Mesothelial cell of epicardium (in vitro differentiated cells): ENCODE data around the gene RHBDF2. TPM values are rescaled to one million over a fixed set of nuclear protein-coding genes. Genes with fewer than 3 reads are reported as not detected.
A peak's percentile ranks its signal among the peaks of the same experiment; 100 is the strongest.

Experiments
- DNase-seq, 2 experiments: peaks; one replicate each; pipeline ENCODE4 v3.0.0; 2021; ENCODE audit warnings: low spot score in 2 of 2; ENCODE audit not compliant: unreplicated experiment in 2 of 2
- H3K27ac Mint-ChIP-seq: 2 replicates; pipeline ENCODE4 v1.8.0; 2021; ENCODE audit warnings: mixed read lengths
- H3K27me3 Mint-ChIP-seq: 2 replicates; pipeline ENCODE4 v1.8.0; 2021; ENCODE audit warnings: low read depth, mixed read lengths
- H3K36me3 Mint-ChIP-seq: 2 replicates; pipeline ENCODE4 v1.8.0; 2021; ENCODE audit warnings: mixed read lengths
- H3K4me1 Mint-ChIP-seq: 2 replicates; pipeline ENCODE4 v1.8.0; 2021; ENCODE audit warnings: mixed read lengths
- H3K4me3 Mint-ChIP-seq: 2 replicates; pipeline ENCODE4 v1.8.0; 2021; ENCODE audit warnings: mild to moderate bottlenecking, moderate library complexity, mixed read lengths
- H3K9me3 Mint-ChIP-seq: 2 replicates; pipeline ENCODE4 v1.8.0; 2021; ENCODE audit warnings: mixed read lengths
- CTCF ChIP-seq: fragments of 200-600 bp; sonication (generic); IDR thresholded peaks from one replicate; pipeline ENCODE4 v1.5.0; 2021; ENCODE audit warnings: antibody characterized with exemption; ENCODE audit not compliant: unreplicated experiment
- total RNA-seq: library from RNA; stranded (reverse); gene quantifications from 3 replicates; pipeline ENCODE4 v1.2.1, GENCODE V29; 2021

Gene RHBDF2
- total RNA-seq, 1 donor from 2014 or later = 21.5 TPM

DNA sequence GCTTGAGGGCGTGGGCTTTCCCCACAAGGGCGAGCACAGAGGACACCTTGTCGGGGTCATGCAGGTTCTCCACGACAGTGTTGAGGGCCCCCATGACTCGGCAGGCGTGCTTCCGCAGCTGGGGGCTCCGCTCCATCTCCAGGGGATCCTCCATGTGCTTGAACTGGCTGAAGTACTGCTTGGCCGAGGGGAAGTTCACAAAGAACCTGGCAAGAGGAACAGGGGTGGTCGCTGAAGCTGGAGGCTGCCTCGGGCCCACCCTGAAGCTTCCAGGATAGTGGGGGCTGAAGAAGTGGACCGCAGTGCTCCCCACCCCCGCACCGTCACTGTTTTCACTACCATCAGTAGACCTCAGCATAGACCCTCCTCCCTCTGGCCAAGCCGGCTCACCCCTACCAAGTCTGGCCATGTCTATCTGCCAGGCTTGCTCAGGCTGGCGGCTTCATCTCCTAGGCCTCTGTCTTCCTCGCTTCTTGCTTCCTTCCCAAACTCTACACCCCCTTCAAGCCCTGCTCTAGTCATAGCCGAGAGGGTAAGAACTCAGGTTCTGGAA, 30.3 kb upstream of the RHBDF2 start:
- TF ChIP-seq CTCF = no peak
- no peak overlapping the region for H3K4me3 Mint-ChIP-seq
- no peaks in the 10 kb centered on the region for H3K9me3 Mint-ChIP-seq
- peak overlapping the region; percentile 71 for H3K27ac Mint-ChIP-seq
- H3K36me3 Mint-ChIP-seq = no peaks in the 10 kb centered on the region
- peaks cover 18% of the 10 kb centered on the region for H3K27me3 Mint-ChIP-seq
- no peak for DNase-seq
- peaks cover 31% of the 10 kb centered on the region for H3K4me1 Mint-ChIP-seq

- peaks cover 11% of the 10 kb centered on the region for H3K27me3 Mint-ChIP-seq
- no peak for TF ChIP-seq CTCF
- H3K36me3 Mint-ChIP-seq = no peaks in the 10 kb centered on the region
- peaks cover 31% of the 10 kb centered on the region for H3K4me1 Mint-ChIP-seq
- H3K27ac Mint-ChIP-seq = no peak overlapping the region
- DNase-seq = no peak
- H3K4me3 Mint-ChIP-seq = no peak overlapping the region
- no peaks in the 10 kb centered on the region for H3K9me3 Mint-ChIP-seq
Observed at GRCh38 chr17:76530811-76531485, 29.7 kb upstream of the RHBDF2 start.

GRCh38 chr17:76530095-76530723, 29.0 kb upstream of the RHBDF2 start:
- no peak for TF ChIP-seq CTCF
- H3K27me3 Mint-ChIP-seq = peaks cover 5% of the 10 kb centered on the region
- peak overlapping the region; percentile 89 for H3K27ac Mint-ChIP-seq
- no peak overlapping the region for H3K4me3 Mint-ChIP-seq
- H3K4me1 Mint-ChIP-seq = peaks cover 31% of the 10 kb centered on the region
- no peaks in the 10 kb centered on the region for H3K9me3 Mint-ChIP-seq
- DNase-seq = no peak
- no peaks in the 10 kb centered on the region for H3K36me3 Mint-ChIP-seq

DNA sequence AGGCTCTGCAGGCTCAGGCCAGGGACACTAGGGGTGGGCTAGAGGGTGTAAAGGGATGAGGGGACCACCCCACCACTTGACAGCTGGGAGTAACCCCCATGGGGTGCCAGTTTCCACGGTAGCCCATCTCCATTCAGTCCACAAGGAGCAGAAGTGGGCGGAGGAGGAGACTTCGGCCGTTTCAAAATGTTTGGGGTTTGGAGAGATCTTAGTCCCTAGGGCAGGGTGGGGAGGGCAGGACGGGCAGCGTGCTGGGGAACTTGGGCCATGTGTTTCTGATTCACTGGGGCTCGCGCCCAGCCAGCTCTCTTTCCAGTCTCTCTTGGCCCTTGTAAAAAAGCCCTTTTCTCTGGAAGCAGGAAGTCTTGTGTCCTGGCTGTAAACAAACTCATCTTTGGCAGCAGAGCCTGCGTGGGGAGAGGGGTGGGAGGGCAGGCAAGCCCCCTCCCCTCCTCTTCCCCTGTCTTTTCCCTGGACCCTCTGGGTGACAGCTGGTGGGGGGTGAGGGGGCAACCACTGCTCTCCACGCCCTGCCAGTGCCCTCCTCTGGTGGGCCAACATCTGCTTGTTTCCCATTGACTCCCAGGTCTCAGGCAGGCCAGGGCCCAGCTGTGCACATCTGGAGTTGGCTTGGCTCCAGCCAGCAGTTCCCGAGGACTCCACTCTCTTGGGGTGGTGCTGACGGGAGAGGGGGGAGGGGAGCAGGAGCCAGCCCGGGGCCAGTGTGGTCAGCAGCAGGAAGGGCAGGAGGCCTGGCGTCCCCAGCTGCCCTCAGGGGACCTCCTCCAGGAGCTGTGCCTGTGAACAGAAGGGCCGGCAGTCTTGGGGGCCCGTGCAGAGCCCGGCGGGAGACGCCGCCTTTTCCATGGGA, 28.2 kb upstream of the RHBDF2 start:
- Mint-ChIP-seq H3K27me3 (peaks cover 3% of the 10 kb centered on the region), H3K4me3 (no peak overlapping the region), H3K9me3 (no peaks in the 10 kb centered on the region), H3K4me1 (peaks cover 38% of the 10 kb centered on the region), H3K36me3 (no peaks in the 10 kb centered on the region), H3K27ac (peak overlapping the region; percentile 89)
- no peak for DNase-seq
- TF ChIP-seq CTCF = no peak

DNA sequence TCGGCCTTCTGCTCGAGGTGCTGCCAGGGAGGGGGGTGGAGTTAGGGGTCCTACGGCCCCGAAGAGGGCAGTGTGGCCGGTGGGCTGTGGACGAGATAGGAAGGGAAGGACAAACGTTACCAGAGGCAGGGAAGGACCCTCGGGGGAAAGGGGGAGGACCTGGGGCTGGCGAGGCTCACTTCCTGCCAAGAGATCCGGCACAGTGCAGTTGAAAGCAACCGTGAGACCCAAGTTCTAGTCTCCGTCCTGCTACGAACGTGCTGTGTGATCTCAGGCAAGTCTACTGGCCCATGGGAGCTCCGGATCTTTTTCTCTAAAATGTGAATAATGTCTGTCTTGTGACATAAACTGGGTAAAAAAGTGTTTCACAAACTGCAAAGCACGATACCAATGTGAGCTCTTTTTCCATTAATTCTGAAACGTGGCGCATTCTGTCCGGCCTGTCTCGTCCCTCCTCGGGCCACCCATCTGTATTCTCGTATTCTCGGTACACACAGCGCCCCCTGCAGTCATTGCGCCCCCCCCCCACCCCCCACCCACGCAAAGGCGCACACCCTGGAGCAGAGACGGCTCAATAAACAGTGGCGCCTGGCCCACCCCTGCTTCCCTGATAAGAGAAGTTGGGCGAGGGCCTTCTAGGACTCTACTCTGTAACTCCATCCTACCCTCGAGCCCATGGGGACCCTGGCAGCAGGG, 27.5 kb upstream of the RHBDF2 start:
- H3K9me3 Mint-ChIP-seq = no peaks in the 10 kb centered on the region

More for the DNA sequence above, 27.5 kb upstream of the RHBDF2 start:
- Mint-ChIP-seq H3K4me3 (no peak overlapping the region), H3K27ac (peak overlapping the region; percentile 72), H3K27me3 (peaks cover 3% of the 10 kb centered on the region), H3K36me3 (no peaks in the 10 kb centered on the region), H3K4me1 (peaks cover 39% of the 10 kb centered on the region)
- no peak for DNase-seq
- no peak for TF ChIP-seq CTCF
